H1 (cell line): ENCODE results near the gene S1PR1. TPM values are rescaled to one million over a fixed set of nuclear protein-coding genes. Genes with fewer than 3 reads are reported as not detected.

Source experiments
- CHD7 ChIP-seq: fragments of 300-600 bp; sonication (generic); IDR thresholded peaks from 2 replicates; pipeline ENCODE4 v1.7.1; 2012; ENCODE audit warnings: low read length, moderate library complexity, mild to moderate bottlenecking, inconsistent platforms; ENCODE audit not compliant: insufficient replicate concordance
- CREB1 ChIP-seq: IDR thresholded peaks from 2 replicates; pipeline ENCODE4 v1.6.1; 2012; ENCODE audit warnings: inconsistent platforms
- HDAC6 ChIP-seq: IDR thresholded peaks from one replicate; pipeline ENCODE4 v1.7.1; 2012; ENCODE audit warnings: low read depth, mild to moderate bottlenecking, inconsistent platforms, low read length, moderate library complexity
- KDM1A ChIP-seq: fragments of 200-600, 300-600 bp; sonication (generic); IDR thresholded peaks from 2 replicates; pipeline ENCODE4 v1.7.1; 2016; ENCODE audit warnings: mild to moderate bottlenecking, low read length, borderline replicate concordance
- KDM4A ChIP-seq: IDR thresholded peaks from one replicate; pipeline ENCODE4 v1.7.1; 2012; ENCODE audit warnings: low read depth, mild to moderate bottlenecking, moderate library complexity, low read length, inconsistent platforms; ENCODE audit not compliant: severe bottlenecking
- KDM5A ChIP-seq: fragments of 200-600 bp; IDR thresholded peaks from 2 replicates; pipeline ENCODE4 v1.7.1; 2012; ENCODE audit warnings: mild to moderate bottlenecking, low read length, inconsistent platforms, mixed read lengths
- POU5F1 ChIP-seq: IDR thresholded peaks from 2 replicates; pipeline ENCODE4 v1.6.1; 2011; ENCODE audit warnings: low read depth, mild to moderate bottlenecking, low read length, moderate library complexity
- RAD21 ChIP-seq, 2 experiments: IDR thresholded peaks in 1 of 2; conservative IDR thresholded peaks in 1 of 2; 2 replicates each; pipeline ENCODE4 v1.6.1; 2011; ENCODE audit warnings: low read depth in 2 of 2, low read length in 2 of 2, improper control_type of control experiment in 1 of 2, inconsistent platforms in 1 of 2, mild to moderate bottlenecking in 1 of 2, moderate library complexity in 1 of 2
- SRF ChIP-seq: IDR thresholded peaks from 2 replicates; pipeline ENCODE4 v1.6.1; 2011; ENCODE audit warnings: mild to moderate bottlenecking, low read depth, low read length, moderate library complexity
- polyA plus RNA-seq, 7 experiments: library from polyadenylated mRNA; depleted of rRNA in 3 of 7; stranded (reverse) in 5 of 7; unstranded in 2 of 7; fragments of >200 nt in 5 of 7; fragments of 200-250 nt in 2 of 7; gene quantifications; 1 replicate in 5 of 7; 2 replicates in 1 of 7; 4 replicates in 1 of 7; pipeline versions ENCODE4 v1.2.1 to v1.2.3, GENCODE V29; 2011 to 2013; ENCODE audit warnings: missing spikeins in 2 of 7, mixed read lengths in 2 of 7
- total RNA-seq: library from RNA; stranded (reverse); fragmentation: NEBNext Ultra II Directional; extraction: Animal tissue kit (Norgen Biotek cat#: 25700); gene quantifications from 2 replicates; pipeline ENCODE4 v1.2.1, GENCODE V29; 2021

S1PR1 gene
- total and polyA plus RNA-seq, 2 of the 8 experiments (the other 6 are each of a cell fraction or from before 2014, with no cell fraction given), result 3.5 to 5.5 TPM

- TF ChIP-seq CHD7, result no peak
- no peak for TF ChIP-seq SRF
- no peak for TF ChIP-seq POU5F1
- TF ChIP-seq KDM1A, result no peak
- TF ChIP-seq KDM4A, result no peak
- no peak for TF ChIP-seq RAD21 (IDR thresholded peaks at IDR 0.05 in 1 of 2, conservative IDR thresholded peaks at IDR 0.05 in 1 of 2; ENCODE audit: low read depth in 2 of 2, low read length in 2 of 2)
- TF ChIP-seq CREB1, result no peak
- no peak for TF ChIP-seq KDM5A
- TF ChIP-seq HDAC6, result no peak
Measured at GRCh38 chr1:101199637-101199982, 37.2 kb upstream of the S1PR1 start (continued).
